Measurements from ENCODE around the gene LTO1.

DNA sequence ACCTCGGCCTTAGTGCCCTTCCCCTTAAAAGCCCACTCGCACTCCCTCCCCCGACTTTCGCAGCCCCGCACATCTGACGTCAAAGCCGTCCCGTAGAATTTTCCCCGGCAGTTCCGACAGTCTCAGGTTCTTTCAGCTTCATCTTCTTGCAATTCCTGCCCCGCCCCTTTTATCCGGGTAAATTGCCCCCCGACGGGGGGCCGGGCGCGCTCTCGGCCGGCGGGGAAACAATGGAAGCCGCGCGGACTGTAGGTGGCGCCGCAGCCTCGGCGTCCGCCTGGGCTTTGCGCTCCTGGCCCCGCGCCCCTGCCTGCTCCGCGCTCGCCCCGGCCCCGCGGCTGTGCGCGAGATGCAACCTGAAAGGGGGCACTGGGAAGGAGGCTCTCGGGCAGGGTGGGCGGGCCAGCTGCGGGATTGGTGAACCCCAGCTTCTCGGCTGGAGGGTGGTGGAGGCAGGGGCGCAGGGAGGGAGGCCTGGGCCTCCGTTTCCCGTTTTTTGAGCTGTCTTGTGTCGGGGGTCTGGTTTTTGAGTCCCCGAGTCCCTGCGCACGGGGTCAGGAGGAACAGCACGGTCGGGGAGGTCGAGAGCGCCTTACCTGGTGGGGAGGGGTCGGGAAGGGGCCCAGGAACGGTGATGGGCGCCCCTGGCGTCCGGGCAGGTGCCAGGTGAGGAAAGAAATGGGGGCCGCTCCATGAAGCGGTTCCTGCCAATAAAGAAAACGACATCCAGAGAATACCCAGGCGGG lies 29.5 kb upstream of the LTO1 start:
- TF ChIP-seq POLR2AphosphoS5 (IDR thresholded peaks at IDR 0.05; ENCODE audit: low read depth, low read length) = no peak
- TF ChIP-seq POLR2A (IDR thresholded peaks at IDR 0.05; ENCODE audit: low read depth, low read length) = no peak
- TF ChIP-seq TAF1 (IDR thresholded peaks at IDR 0.05; ENCODE audit: borderline replicate concordance, low read depth, low read length) = no peak

All from GM12892 (cell line).